NCI-H82 treated with DMSO at 0.1 percent for 48 hours (cell line): ENCODE data around the gene ADCK1.
"Not testable (repeated sequence)": the region's sequence is repeated elsewhere in the genome, so short reads cannot be mapped to it uniquely, and the experiment has no call there.

Source experiments
- DNase-seq: peaks from one replicate; lab custom pipeline; 2025; ENCODE audit not compliant: unreplicated experiment; lab: John Stamatoyannopoulos, UW

The ADCK1 gene

DNA sequence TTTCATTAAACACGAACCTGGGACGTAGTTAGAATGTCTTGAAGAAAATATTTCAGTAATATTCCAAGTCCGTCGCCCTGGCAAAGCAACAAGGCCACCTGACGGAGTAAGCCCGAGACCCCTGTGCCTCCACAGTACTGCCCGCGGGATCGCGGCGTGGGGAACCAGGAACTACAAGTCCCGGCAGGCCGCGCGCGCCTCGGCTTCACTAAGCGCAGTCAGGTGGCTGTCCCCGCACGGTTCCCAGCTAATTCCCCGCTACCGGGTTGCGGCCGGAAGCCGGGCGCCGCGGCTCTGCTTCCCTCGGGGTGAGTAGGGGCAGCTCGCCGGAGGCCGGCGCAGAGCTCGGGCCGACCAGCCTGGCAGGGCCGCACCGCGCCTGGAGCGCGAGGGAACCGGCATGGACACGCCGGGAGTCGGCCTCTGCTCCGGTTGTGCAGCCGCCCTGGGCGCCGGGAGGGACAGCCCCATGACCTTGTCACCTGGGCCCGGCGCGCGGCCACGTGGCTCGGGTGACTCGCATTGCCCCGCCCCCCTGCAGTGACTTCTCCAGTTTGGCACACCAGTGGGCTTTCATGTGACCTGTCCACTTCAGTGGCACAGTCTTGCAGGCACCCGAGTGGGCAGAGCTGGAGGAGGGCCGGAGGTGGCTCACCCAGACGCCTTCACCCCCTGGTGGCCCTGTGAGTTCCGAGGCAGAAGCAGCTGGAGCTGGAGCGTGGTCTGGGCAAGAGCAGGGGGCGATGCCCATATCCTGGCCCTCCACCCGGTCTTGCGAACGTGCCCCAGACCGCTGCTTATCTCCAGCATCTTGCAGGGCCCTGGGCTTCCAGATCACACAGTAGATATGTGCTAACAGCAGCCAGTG, at the start of gene ADCK1:
Gene ADCK1, plus strand, starts transcription at position 247 of the 868 bp plus-strand sequence. CDS start 18,870 bp downstream, outside the sequence.
- peak; percentile 29 for DNase-seq

- no peak for DNase-seq
Observed at GRCh38 chr14:77752266-77752665, 47.6 kb upstream of the ADCK1 start.

DNA sequence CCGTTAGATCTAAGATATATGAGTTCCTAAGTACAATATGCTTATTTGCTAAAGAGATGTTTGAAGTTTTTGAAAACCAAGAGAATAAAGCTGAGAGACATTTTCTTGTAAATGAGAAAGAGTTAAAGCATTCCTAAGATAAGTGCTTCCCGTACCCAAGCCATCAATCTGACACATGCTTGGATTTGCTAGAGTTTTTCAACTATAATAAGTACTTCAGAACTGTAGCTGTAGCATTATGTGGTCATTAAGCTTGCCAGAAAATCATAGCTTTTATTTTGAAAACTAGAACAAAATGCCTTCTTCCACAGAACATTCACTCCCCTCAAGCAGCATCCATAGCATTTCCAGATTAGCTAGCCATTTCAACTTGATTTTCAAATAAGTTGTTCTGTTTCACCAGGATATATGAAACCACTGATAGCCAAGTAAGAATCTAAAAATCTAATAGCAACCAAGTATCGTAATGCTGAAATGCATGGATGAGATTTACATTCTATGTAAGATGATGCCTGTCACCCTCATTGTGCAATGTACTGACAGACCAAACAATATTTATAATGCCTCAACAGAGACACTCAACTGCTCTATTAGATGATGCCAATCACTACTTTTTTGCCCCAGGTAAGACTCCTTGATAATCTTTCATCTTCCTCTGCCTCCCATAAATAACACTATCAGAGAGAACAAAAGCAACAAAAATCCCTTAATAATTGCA, 47.0 kb upstream of the ADCK1 start:
- DNase-seq: no peak

- peak; percentile 86 for DNase-seq
Observed at GRCh38 chr14:77760381-77761204, 39.3 kb upstream of the ADCK1 start, which contains the start of gene SNW1. Gene SNW1 (minus strand): TSS chr14:77761156. CDS start chr14:77761127, 29 bp downstream.

DNA sequence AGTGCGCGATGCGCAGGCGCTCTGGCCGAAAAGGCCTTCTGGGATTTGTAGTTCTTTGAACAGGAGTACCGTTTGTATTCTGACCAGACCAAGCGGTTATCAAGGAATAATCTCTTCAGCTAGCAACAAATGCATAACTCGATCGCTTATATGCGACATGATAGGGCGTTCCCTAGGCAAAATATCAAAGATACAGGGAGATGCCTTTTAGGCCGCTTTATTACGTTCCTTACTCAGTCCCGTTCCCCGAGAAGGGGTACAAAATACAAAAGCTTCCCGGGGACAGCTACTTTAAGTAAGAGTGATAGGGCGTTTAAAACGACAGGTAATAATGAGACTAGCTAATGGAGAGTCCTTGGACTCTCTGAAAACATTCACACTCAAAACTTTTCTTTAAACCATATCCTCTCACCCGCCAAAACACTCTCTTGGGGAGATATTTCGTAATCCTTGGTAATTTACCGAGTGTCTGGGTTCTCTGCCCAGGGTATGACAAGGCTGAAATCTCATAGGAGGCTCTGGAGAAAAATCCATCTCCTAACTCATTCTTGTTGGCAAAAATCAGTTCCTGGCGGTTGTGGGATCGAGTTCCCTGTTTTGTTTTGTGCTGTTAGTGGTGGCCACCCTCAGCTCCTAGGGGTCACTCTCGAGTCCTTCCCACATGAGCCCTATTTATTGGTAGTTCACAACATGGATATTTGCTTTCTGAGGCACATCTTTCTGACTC, 38.5 kb upstream of the ADCK1 start:
- DNase-seq: no peak

DNA sequence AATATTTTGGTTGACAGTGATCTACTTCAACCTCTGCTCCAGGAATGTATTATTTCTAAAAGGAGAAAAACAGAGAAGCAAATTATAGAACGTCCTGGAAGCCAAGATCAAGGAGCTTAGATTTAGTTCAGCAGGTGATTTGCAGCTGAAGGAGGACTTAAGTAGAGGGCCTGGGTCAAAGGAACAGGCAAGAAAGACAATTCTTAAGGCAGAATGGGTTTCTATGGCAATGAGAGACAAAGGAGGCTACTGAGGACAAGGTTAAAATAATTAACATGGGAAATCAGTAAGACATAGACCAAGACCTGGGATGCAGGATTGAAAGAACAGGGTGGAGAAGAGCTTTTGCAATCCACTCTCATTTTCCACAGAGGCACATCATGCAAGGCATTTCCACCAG, 36.6 kb upstream of the ADCK1 start:
- DNase-seq: peak; percentile 22

DNA sequence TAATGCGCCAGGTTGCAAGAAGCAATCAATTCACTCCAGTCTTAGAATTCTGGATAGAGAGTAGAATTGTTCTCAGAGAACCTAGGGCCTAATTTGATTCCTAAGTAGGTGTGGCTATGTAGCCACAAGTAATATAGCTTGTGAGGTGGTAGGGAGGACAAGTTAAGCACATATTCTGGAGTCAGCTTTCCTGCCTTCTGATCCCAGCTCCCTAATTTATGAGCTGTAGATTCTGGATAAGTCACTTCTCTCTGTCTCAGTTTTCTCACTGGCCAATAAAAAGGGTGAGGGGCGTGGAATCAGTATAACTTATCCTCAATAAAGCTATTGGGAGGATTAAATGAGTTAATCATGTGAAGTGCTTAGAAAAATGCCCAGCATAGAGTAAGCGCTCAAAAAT, 35.9 kb upstream of the ADCK1 start:
- peak; percentile 95 for DNase-seq

- DNase-seq: not testable (repeated sequence)
Observed at GRCh38 chr14:77768442-77769069, 31.4 kb upstream of the ADCK1 start.

DNA sequence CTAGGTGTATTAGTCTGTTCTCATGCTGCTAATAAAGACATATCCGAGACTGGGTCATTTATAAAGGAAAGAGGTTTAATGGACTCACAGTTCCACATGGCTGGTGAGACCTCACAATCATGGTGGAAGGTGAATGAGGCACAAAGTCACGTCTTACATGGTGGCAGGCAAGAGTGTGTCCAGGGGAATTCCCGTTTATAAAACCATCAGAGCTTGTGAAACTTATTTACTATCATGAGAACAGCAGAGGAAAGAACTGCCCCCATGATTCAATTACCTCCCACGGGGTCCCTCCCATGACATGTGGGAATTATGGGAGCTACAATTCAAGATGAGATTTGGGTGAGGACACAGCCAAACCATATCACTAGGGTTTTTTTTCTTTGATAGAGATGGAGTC, 25.9 kb upstream of the ADCK1 start:
- not testable (repeated sequence) for DNase-seq

DNA sequence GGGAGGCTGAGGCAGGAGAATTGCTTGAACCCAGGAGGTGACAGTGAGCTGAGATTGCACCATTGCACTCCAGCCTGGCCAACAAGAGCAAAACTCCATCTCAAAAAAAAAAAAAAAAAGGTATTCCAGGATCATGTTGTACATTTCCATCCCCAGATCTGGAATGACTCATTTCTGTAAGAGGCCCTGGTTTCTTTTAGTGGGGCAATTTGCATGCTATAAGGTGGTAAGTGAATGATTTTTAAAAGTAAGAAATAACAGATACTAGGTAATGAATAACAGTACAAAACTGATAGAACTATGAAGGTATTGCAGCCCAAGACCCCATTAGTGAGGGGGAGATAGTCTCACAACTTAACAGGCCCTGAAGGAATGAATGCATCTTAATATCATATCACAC, 17.7 kb upstream of the ADCK1 start:
- no peak for DNase-seq

DNA sequence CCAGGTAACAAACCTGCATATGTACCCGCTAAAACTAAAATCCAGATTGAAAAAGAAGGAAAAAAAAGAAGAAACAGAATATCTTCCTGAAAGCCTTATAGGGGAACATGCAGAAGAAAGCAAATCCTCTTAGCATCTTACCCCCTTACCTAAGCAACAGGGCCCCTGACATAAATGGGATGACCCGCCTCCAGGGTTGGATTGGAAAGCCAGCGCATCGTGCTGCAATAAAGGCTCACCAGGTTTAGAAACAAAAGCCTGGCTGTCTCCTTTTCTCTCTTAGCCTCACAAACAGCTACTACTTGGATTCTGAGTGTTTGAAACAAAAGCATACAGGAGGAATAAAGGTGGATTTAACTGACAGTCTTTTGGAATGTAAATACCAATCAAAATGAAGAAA, 13.8 kb upstream of the ADCK1 start:
- peak; percentile 38 for DNase-seq

GRCh38 chr14:77790566-77791224, 9.2 kb upstream of the ADCK1 start:
- DNase-seq: peak; percentile 29

GRCh38 chr14:77791225-77791600, 8.7 kb upstream of the ADCK1 start:
- DNase-seq: no peak

DNA sequence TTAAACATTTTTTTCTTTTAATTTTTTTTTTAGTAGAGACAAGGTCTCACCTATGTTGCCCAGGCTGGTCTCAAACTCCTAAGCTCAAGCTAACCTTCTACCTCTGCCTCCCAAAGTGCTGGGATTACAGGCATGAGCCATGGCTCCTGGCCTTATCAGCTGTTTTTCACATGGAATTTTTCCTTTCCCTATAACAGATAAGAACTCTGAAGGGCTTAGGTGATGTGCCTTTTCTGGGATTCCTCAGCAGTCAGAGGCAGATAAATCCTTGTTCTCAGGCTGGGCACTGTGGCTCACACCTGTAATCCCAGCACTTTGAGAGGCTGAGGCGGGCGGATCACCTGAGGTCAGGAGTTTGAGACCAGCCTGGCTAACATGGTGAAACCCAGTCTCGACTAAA, 6.7 kb upstream of the ADCK1 start:
- DNase-seq: not testable (repeated sequence)

GRCh38 chr14:77794357-77794756, 5.6 kb upstream of the ADCK1 start:
- DNase-seq: no peak

DNA sequence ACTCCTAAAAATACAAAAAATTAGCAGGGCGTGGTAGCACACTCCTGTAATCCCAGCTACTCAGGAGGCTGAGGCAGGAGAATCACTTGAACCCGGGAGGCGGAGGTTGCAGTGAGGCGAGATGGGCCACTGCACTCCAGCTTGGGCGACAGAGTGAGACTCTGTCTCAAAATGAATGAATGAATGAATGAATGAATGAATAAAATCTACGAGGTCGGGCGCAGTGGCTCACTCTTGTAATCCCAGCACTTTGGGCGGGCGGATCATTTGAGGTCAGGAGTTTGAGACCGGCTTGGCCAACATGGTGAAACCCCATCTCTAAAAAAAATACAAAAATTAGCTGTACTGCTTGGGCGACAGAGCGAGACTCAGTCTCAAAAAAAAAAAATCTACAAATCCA, 453 bp upstream of the ADCK1 start:
- not testable (repeated sequence) for DNase-seq

- no peak for DNase-seq
Observed at GRCh38 chr14:77800814-77801213, 905 bp downstream of the ADCK1 start.

DNA sequence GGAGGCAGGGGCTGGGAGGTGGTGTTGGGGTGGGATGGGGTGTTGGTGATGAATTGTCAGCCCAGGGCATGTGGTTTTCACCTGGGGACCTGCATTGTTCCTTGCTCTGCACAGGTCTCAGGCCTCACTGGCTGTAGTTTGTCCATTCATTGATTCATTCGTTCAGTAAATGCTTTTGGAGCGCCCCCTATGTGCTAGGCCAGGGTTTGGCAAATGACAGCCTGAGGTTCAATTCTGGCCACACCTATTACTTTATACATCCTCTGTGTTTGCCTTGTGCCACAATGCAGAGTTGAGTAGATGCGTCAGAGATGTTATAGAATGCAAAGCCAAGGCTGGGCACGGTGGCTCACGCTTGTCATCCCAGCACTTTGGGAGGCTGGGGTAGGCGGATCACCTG, 4.7 kb downstream of the ADCK1 start:
- DNase-seq: peak; percentile 14

GRCh38 chr14:77805706-77806105, 5.8 kb downstream of the ADCK1 start:
- DNase-seq: no peak

GRCh38 chr14:77808250-77808649, 8.3 kb downstream of the ADCK1 start:
- no peak for DNase-seq
